ENCODE results near the gene PKD1L1. TPM values are rescaled to one million over a fixed set of nuclear protein-coding genes. Genes with fewer than 3 reads are reported as not detected.
A peak's percentile ranks its signal among the peaks of the same experiment; 100 is the strongest.

The PKD1L1 gene
- total RNA-seq, 2 donors from 2014 or later, result 0.13 to 0.20 TPM

GRCh38 chr7:47792521-47793121, 155.6 kb downstream of the PKD1L1 start:
- no peak overlapping the region for H3K4me3 Mint-ChIP-seq
- no peaks in the 10 kb centered on the region for H3K27me3 Mint-ChIP-seq (ENCODE audit: insufficient read depth)
- H3K9me3 Mint-ChIP-seq, result peaks cover 7% of the 10 kb centered on the region
- Histone ChIP-seq H3K9me3 (ENCODE audit: control insufficient read depth, low read length) (no peaks in the 10 kb centered on the region), H3K27ac (ENCODE audit: low read depth, low read length) (no peak overlapping the region), H3K4me3 (ENCODE audit: low read length) (no peak overlapping the region), H3K4me1 (ENCODE audit: control insufficient read depth, insufficient read depth, low read length) (no peaks in the 10 kb centered on the region), H3K27me3 (ENCODE audit: control insufficient read depth, insufficient read depth, low read length, poor library complexity, severe bottlenecking) (no peaks in the 10 kb centered on the region), H3K36me3 (ENCODE audit: control insufficient read depth, insufficient read depth, low read length) (no peaks in the 10 kb centered on the region), H3K9ac (ENCODE audit: extremely low read depth, low read length, poor library complexity, severe bottlenecking) (no peak overlapping the region)
- H3K4me1 Mint-ChIP-seq, result no peaks in the 10 kb centered on the region
- WGBS, 2 experiments (ENCODE audit: insufficient coverage in 1 of 2, insufficient read length in 1 of 2), result 72% methylated on average over 2 of the region's 3 CpGs; no CpG with 5 or more reads in 1 of the 2 experiments
- H3K36me3 Mint-ChIP-seq (ENCODE audit: low read depth), result no peaks in the 10 kb centered on the region
- peak; percentile 80 for TF ChIP-seq CTCF (conservative IDR thresholded peaks at IDR 0.05)
- DNase-seq, result no peak
- H3K27ac Mint-ChIP-seq, result no peak overlapping the region

GRCh38 chr7:47791682-47792081, 156.6 kb downstream of the PKD1L1 start:
- Histone ChIP-seq H3K27me3 (ENCODE audit: control insufficient read depth, insufficient read depth, low read length, poor library complexity, severe bottlenecking) (no peaks in the 10 kb centered on the region), H3K4me3 (ENCODE audit: low read length) (no peak overlapping the region), H3K36me3 (ENCODE audit: control insufficient read depth, insufficient read depth, low read length) (no peaks in the 10 kb centered on the region), H3K27ac (ENCODE audit: low read depth, low read length) (no peak overlapping the region), H3K9me3 (ENCODE audit: control insufficient read depth, low read length) (no peaks in the 10 kb centered on the region), H3K9ac (ENCODE audit: extremely low read depth, low read length, poor library complexity, severe bottlenecking) (no peak overlapping the region), H3K4me1 (ENCODE audit: control insufficient read depth, insufficient read depth, low read length) (no peaks in the 10 kb centered on the region)
- H3K4me1 Mint-ChIP-seq, result no peaks in the 10 kb centered on the region
- no peak for DNase-seq
- 87 to 88% methylated on average over 2 to 4 of the region's 4 CpGs for WGBS, 2 experiments (ENCODE audit: insufficient coverage in 1 of 2, insufficient read length in 1 of 2)
- TF ChIP-seq CTCF (conservative IDR thresholded peaks at IDR 0.05), result no peak
- H3K9me3 Mint-ChIP-seq, result peaks cover 7% of the 10 kb centered on the region
- no peak overlapping the region for H3K4me3 Mint-ChIP-seq
- H3K27me3 Mint-ChIP-seq (ENCODE audit: insufficient read depth), result no peaks in the 10 kb centered on the region
- no peaks in the 10 kb centered on the region for H3K36me3 Mint-ChIP-seq (ENCODE audit: low read depth)
- no peak overlapping the region for H3K27ac Mint-ChIP-seq

GRCh38 chr7:47788083-47788482, 160.2 kb downstream of the PKD1L1 start:
- Mint-ChIP-seq H3K36me3 (ENCODE audit: low read depth) (no peaks in the 10 kb centered on the region), H3K4me3 (no peak overlapping the region), H3K9me3 (no peaks in the 10 kb centered on the region), H3K27me3 (ENCODE audit: insufficient read depth) (no peaks in the 10 kb centered on the region), H3K4me1 (peaks cover 12% of the 10 kb centered on the region), H3K27ac (no peak overlapping the region)
- H3K4me3 ChIP-seq (ENCODE audit: low read length), result no peak overlapping the region
- no peaks in the 10 kb centered on the region for H3K4me1 ChIP-seq (ENCODE audit: control insufficient read depth, insufficient read depth, low read length)
- no peaks in the 10 kb centered on the region for H3K36me3 ChIP-seq (ENCODE audit: control insufficient read depth, insufficient read depth, low read length)
- 96 to 100% methylated on average over 1 to 3 of the region's 4 CpGs for WGBS, 2 experiments (ENCODE audit: insufficient coverage in 1 of 2, insufficient read length in 1 of 2)
- H3K9ac ChIP-seq (ENCODE audit: extremely low read depth, low read length, poor library complexity, severe bottlenecking), result no peak overlapping the region
- no peak for DNase-seq
- H3K27ac ChIP-seq (ENCODE audit: low read depth, low read length), result no peak overlapping the region
- TF ChIP-seq CTCF (conservative IDR thresholded peaks at IDR 0.05), result no peak
- no peaks in the 10 kb centered on the region for H3K9me3 ChIP-seq (ENCODE audit: control insufficient read depth, low read length)
- no peaks in the 10 kb centered on the region for H3K27me3 ChIP-seq (ENCODE audit: control insufficient read depth, insufficient read depth, low read length, poor library complexity, severe bottlenecking)
